ENCODE results near the gene RNU5B-1. TPM values are rescaled to one million over a fixed set of nuclear protein-coding genes. Genes with fewer than 3 reads are reported as not detected.

RNU5B-1 gene
- total and polyA plus RNA-seq, 9 of the 15 experiments (the other 6 are each of a cell fraction or from before 2014, with no cell fraction given), result 14.2 TPM; not detected in 8

DNA sequence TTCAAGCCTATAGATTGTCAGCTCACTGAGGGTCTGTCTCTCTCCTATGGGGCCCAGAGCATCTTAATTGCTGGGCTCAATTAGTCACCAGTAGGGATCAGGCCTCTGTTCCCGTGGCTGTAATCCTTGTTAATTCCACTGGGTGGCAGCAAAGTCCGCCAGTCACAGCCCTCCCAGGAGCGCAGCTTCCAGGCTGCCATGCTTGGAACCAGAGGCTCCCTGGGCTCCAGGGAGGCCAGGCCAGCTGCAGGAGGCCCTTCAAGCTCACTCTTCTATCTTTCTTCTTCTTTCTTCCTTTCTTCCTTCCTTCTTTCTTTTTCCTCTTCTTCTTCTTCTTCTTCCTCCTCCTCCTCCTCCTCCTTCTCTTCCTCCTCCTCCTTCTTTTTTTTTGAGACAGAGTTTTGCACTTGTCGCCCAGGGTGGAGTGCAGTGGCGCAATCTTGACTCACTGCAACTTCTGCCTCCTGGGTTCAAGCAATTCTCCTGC is 14.4 kb downstream of the RNU5B-1 start:
- POLR2A ChIA-PET, result interaction anchor here (1.7 to 13.2 kb wide), 2 partner anchors 11 to 13 kb away, joined by 4 to 194 read pairs; partner anchors contain the start of gene RNU5B-1
- FAIRE-seq, result peak; percentile 96
- in situ Hi-C loops (cut with MboI), result no loop called here
- TF ChIP-seq EHMT2 (IDR thresholded peaks at IDR 0.05) (peak; percentile 52; the same call in 1 of the 2 replicates), SMARCA4 (IDR thresholded peaks at IDR 0.05) (no peak), CGGBP1 (CRISPR knock-in tag; IDR thresholded peaks at IDR 0.05) (no peak), SMC3 (conservative IDR thresholded peaks at IDR 0.05; ENCODE audit: insufficient read depth, low read depth, low read length) (peak; percentile 94), IRF2 (CRISPR knock-in tag; IDR thresholded peaks at IDR 0.05) (no peak), POU5F1 (IDR thresholded peaks at IDR 0.05; ENCODE audit: borderline replicate concordance, low read depth, low read length, partially characterized antibody) (no peak), HDAC2 (IDR thresholded peaks at IDR 0.05) (no peak), FOXA1 (IDR thresholded peaks at IDR 0.05; ENCODE audit: borderline replicate concordance) (no peak), ZNF445 (CRISPR knock-in tag; IDR thresholded peaks at IDR 0.05; ENCODE audit: low read depth) (no peak), MTA3 (IDR thresholded peaks at IDR 0.05; ENCODE audit: borderline replicate concordance) (no peak), CEBPZ (IDR thresholded peaks at IDR 0.05; ENCODE audit: borderline replicate concordance, low read depth, low read length) (no peak), BDP1 (IDR thresholded peaks at IDR 0.05; ENCODE audit: insufficient read depth, insufficient read length) (no peak), LARP7 (IDR thresholded peaks at IDR 0.05) (0 out of 2 replicates have a peak, but pooled peaks have one; percentile 58), RB1 (IDR thresholded peaks at IDR 0.05; ENCODE audit: low read depth) (peak; percentile 66; the same call in 1 of the 2 replicates)
- TF ChIP-seq, protein P1, sequence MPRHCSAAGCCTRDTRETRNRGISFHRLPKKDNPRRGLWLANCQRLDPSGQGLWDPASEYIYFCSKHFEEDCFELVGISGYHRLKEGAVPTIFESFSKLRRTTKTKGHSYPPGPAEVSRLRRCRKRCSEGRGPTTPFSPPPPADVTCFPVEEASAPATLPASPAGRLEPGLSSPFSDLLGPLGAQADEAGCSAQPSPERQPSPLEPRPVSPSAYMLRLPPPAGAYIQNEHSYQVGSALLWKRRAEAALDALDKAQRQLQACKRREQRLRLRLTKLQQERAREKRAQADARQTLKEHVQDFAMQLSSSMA (CRISPR knock-in tag; IDR thresholded peaks at IDR 0.05), result no peak
- TF ChIP-seq, protein P2, sequence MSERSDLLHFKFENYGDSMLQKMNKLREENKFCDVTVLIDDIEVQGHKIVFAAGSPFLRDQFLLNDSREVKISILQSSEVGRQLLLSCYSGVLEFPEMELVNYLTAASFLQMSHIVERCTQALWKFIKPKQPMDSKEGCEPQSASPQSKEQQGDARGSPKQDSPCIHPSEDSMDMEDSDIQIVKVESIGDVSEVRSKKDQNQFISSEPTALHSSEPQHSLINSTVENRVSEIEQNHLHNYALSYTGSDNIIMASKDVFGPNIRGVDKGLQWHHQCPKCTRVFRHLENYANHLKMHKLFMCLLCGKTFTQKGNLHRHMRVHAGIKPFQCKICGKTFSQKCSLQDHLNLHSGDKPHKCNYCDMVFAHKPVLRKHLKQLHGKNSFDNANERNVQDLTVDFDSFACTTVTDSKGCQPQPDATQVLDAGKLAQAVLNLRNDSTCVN (CRISPR knock-in tag; IDR thresholded peaks at IDR 0.05), result peak; percentile 82; the same call in 1 of the 2 replicates
- TF ChIP-seq, protein P3, sequence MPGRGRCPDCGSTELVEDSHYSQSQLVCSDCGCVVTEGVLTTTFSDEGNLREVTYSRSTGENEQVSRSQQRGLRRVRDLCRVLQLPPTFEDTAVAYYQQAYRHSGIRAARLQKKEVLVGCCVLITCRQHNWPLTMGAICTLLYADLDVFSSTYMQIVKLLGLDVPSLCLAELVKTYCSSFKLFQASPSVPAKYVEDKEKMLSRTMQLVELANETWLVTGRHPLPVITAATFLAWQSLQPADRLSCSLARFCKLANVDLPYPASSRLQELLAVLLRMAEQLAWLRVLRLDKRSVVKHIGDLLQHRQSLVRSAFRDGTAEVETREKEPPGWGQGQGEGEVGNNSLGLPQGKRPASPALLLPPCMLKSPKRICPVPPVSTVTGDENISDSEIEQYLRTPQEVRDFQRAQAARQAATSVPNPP (IDR thresholded peaks at IDR 0.05; ENCODE audit: borderline replicate concordance, insufficient read depth, insufficient read length), result no peak

More for the DNA sequence above, 14.4 kb downstream of the RNU5B-1 start:
- WGBS (ENCODE audit: insufficient coverage, low coverage, missing lambda C conversion rate), result 8% methylated on average over 5 of the region's 5 CpGs
- no peaks in the 10 kb centered on the region for H4K20me1 ChIP-seq (replicated peaks; ENCODE audit: control insufficient read depth, insufficient read depth, low read length)
- H3K4me3 ChIP-seq, result no peak overlapping the region
- DNase-seq (ENCODE audit: extremely low read depth in 1 of 4, low spot score in 3 of 4) (peak; percentile 84 to 91 (median 88)), ATAC-seq (peak; percentile 98)
- H3K4me1 ChIP-seq (replicated peaks in 1 of 2; ENCODE audit: control insufficient read depth in 2 of 2, insufficient read depth in 2 of 2, low read length in 2 of 2), result peaks cover 0 to 4% of the 10 kb centered on the region in 2 experiments; a peak in 2 of 5 replicates
- CTCF ChIA-PET (ENCODE audit: low intra/inter-chr PET ratio), result interaction anchor here (0.6 to 3.1 kb wide), 4 partner anchors 64 to 130 kb away, joined by 3 to 66 read pairs (median 10); no protein-coding TSS in a partner anchor
- no peak overlapping the region for H2AFZ ChIP-seq (ENCODE audit: low read depth, low read length)
- no peak overlapping the region for H3K27ac ChIP-seq (ENCODE audit: extremely low read depth, low read depth, low read length)
- H3K9me3 ChIP-seq (replicated peaks; ENCODE audit: control insufficient read depth, insufficient read depth, low read depth, low read length), result no peaks in the 10 kb centered on the region
- peaks cover 25 to 48% of the 10 kb centered on the region in 2 experiments for H3K27me3 ChIP-seq (ENCODE audit: control insufficient read depth in 2 of 2, insufficient read depth in 2 of 2, low read length in 2 of 2)
- intact Hi-C loops (cut with micrococcal nuclease), result loop anchor here (1.0 to 10.0 kb wide), 3 partner anchors 66 to 316 kb away; no protein-coding TSS in a partner anchor
- no peak overlapping the region for H3K4me2 ChIP-seq (ENCODE audit: insufficient read depth, low read length)
- H3K36me3 ChIP-seq (ENCODE audit: control insufficient read depth, insufficient read depth, low read length), result no peaks in the 10 kb centered on the region
- no peaks in the 10 kb centered on the region for H3K79me2 ChIP-seq (ENCODE audit: control insufficient read depth, insufficient read depth, low read length)
- no peak overlapping the region for H3K9ac ChIP-seq (ENCODE audit: insufficient read depth in 1 of 2, low read depth in 2 of 2, low read length in 2 of 2)
- H3K9me1 ChIP-seq (ENCODE audit: control insufficient read depth, insufficient read depth, low read length), result no peaks in the 10 kb centered on the region
- BruUV-seq (replicated peaks), result no TSS peak

All from K562 (cell line).